B cell (primary cell): ENCODE results near the gene POLD2. TPM values are rescaled to one million over a fixed set of nuclear protein-coding genes. Genes with fewer than 3 reads are reported as not detected.

Source experiments
- ATAC-seq: fragments of 200-7000 bp; cut with Tn5 transposase; one replicate; pipeline ENCODE4 v1.10.0; 2021; ENCODE audit warnings: low read depth, mild to moderate bottlenecking, moderate number of reproducible peaks, moderate library complexity
- CTCF ChIA-PET: fragments of 350-600 bp; sonication (Branson Sonifier 250); formaldehyde crosslinking; loops from one replicate; lab custom pipeline; 2021; ENCODE audit warnings: antibody characterized with exemption, inconsistent platforms; lab: Charles Lee
- POLR2A ChIA-PET: fragments of 350-600 bp; sonication (Branson Sonifier 250); formaldehyde crosslinking; loops from one replicate; lab custom pipeline; 2021; ENCODE audit warnings: antibody characterized with exemption; lab: Charles Lee
- DNase-seq: peaks from one replicate; pipeline ENCODE4 v3.0.0; 2013
- H2AFZ ChIP-seq: 2 replicates; pipeline ENCODE4 v1.6.1; 2012; ENCODE audit warnings: mild to moderate bottlenecking, low read depth, low read length; ENCODE audit not compliant: insufficient read depth, poor library complexity, severe bottlenecking
- H3K27ac ChIP-seq, 2 donors: 1 replicate in 1 of 2; 2 replicates in 1 of 2; pipeline ENCODE4 v1.5.1; 2012 to 2013; ENCODE audit warnings: low read length in 2 of 2, mild to moderate bottlenecking in 2 of 2, moderate library complexity in 1 of 2
- H3K27me3 ChIP-seq, 4 experiments: fragments of 200-600 bp in 1 of 4; sonication (generic) in 1 of 4; replicated peaks in 1 of 4; 1 replicate in 2 of 4; 2 replicates in 2 of 4; pipeline versions ENCODE4 v1.6.1 to v1.7.0; 2013 to 2016; ENCODE audit warnings: low read length in 3 of 4, mild to moderate bottlenecking in 2 of 4, mixed read lengths in 1 of 4, moderate library complexity in 1 of 4; ENCODE audit not compliant: insufficient read depth in 4 of 4, control insufficient read depth in 3 of 4; ENCODE audit errors: control extremely low read depth in 1 of 4
- H3K36me3 ChIP-seq, 2 experiments: replicated peaks in 1 of 2; 1 replicate in 1 of 2; 2 replicates in 1 of 2; pipeline versions ENCODE4 v1.6.1 to v1.7.1; 2013; ENCODE audit warnings: low read length in 1 of 2; ENCODE audit not compliant: insufficient read depth in 2 of 2, control insufficient read depth in 1 of 2; ENCODE audit errors: control extremely low read depth in 1 of 2, extremely low read depth in 1 of 2
- H3K4me1 ChIP-seq, 2 donors: fragments of 200-600 bp in 1 of 2; sonication (generic) in 1 of 2; 1 replicate in 1 of 2; 2 replicates in 1 of 2; pipeline versions ENCODE4 v1.5.1 to v1.6.1; 2013 to 2017; ENCODE audit warnings: low read length in 2 of 2; ENCODE audit not compliant: control insufficient read depth in 2 of 2, insufficient read depth in 2 of 2
- H3K4me2 ChIP-seq: replicated peaks from 2 replicates; pipeline ENCODE3; 2012; ENCODE audit warnings: mild to moderate bottlenecking, low read depth, low read length; ENCODE audit not compliant: poor library complexity, severe bottlenecking
- H3K4me3 ChIP-seq, 5 experiments: fragments of 200-600 bp in 1 of 5; sonication (generic) in 1 of 5; 1 replicate in 3 of 5; 2 replicates in 2 of 5; pipeline versions ENCODE4 v1.5.1 to v1.7.0; 2011 to 2016; ENCODE audit warnings: low read length in 4 of 5, mild to moderate bottlenecking in 4 of 5, low read depth in 2 of 5, control low read depth in 1 of 5, moderate library complexity in 1 of 5; ENCODE audit not compliant: insufficient read depth in 1 of 5; ENCODE audit errors: control extremely low read depth in 1 of 5, extremely low read depth in 1 of 5
- H3K79me2 ChIP-seq: fragments of 200-600 bp; sonication (generic); one replicate; pipeline ENCODE4 v1.6.0; 2016; ENCODE audit warnings: low read length; ENCODE audit not compliant: control insufficient read depth, insufficient read depth
- H3K9ac ChIP-seq: fragments of 200-600 bp; sonication (generic); 2 replicates; pipeline ENCODE4 v1.6.1; 2017; ENCODE audit warnings: mild to moderate bottlenecking, low read length, moderate library complexity
- H3K9me3 ChIP-seq, 3 donors: one replicate each; pipeline versions ENCODE4 v1.6.1 to v1.7.1; 2013; ENCODE audit warnings: low read length in 2 of 3; ENCODE audit not compliant: control insufficient read depth in 2 of 3, insufficient read depth in 1 of 3; ENCODE audit errors: control extremely low read depth in 1 of 3
- H4K20me1 ChIP-seq: 2 replicates; pipeline ENCODE4 v1.6.0; 2012; ENCODE audit warnings: mild to moderate bottlenecking, low read length; ENCODE audit not compliant: insufficient read depth, control insufficient read depth, poor library complexity, severe bottlenecking
- H3K27ac Mint-ChIP-seq: one replicate; pipeline ENCODE4 v1.8.0; 2021; ENCODE audit warnings: mixed read lengths
- H3K27me3 Mint-ChIP-seq: one replicate; pipeline ENCODE4 v1.8.0; 2021; ENCODE audit warnings: mixed read lengths
- H3K4me1 Mint-ChIP-seq: one replicate; pipeline ENCODE4 v1.8.0; 2021; ENCODE audit warnings: mixed read lengths
- H3K4me3 Mint-ChIP-seq: one replicate; pipeline ENCODE4 v1.8.0; 2021; ENCODE audit warnings: mixed read lengths
- H3K9me3 Mint-ChIP-seq: one replicate; pipeline ENCODE4 v1.8.0; 2022; ENCODE audit warnings: mixed read lengths; ENCODE audit not compliant: insufficient read depth
- CTCF ChIP-seq: fragments of 200-600 bp; IDR thresholded peaks from one replicate; pipeline ENCODE4 v1.8.0; 2022; ENCODE audit warnings: antibody characterized with exemption, mild to moderate bottlenecking
- EZH2 ChIP-seq: IDR thresholded peaks from 2 replicates; pipeline ENCODE4 v1.6.1; 2012; ENCODE audit warnings: borderline replicate concordance, low read depth, mild to moderate bottlenecking, moderate library complexity, low read length; ENCODE audit not compliant: insufficient read depth, poor library complexity, severe bottlenecking
- WGBS: methylation state at CpG from one replicate; pipeline ENCODE4 v1.1.5; 2013; ENCODE audit warnings: missing lambda C conversion rate; ENCODE audit not compliant: insufficient coverage; 5-methylcytosine and 5-hydroxymethylcytosine counted together
- intact Hi-C: fragments of 100-400 bp; cut with micrococcal nuclease; formaldehyde crosslinking; loops from one replicate; pipeline ENCODE4 v1.10.0; 2022
- polyA plus RNA-seq: library from polyadenylated mRNA; depleted of rRNA; stranded (reverse); fragments of >200 nt; gene quantifications from 2 replicates; pipeline ENCODE4 v1.2.3, GENCODE V29; 2012
- total RNA-seq, 2 donors: library from RNA; stranded (reverse); fragments of 120-200 nt in 1 of 2; gene quantifications; 1 replicate in 1 of 2; 2 replicates in 1 of 2; pipeline versions ENCODE4 v1.2.3 to v1.2.4, GENCODE V29; 2013 to 2022

Gene POLD2
- total and polyA plus RNA-seq, 2 donors (not counting 1 experiment from before 2014, with no cell fraction given) = 73.6 to 86.7 TPM

GRCh38 chr7:44157116-44158080 is 34.0 kb upstream of the POLD2 start:
- no peak overlapping the region for H3K4me3 Mint-ChIP-seq
- WGBS = 91% methylated on average over 14 of the region's 15 CpGs
- H3K27ac Mint-ChIP-seq = no peak overlapping the region
- no peaks in the 10 kb centered on the region for H3K4me1 Mint-ChIP-seq
- ATAC-seq = no peak
- no peaks in the 10 kb centered on the region for H4K20me1 ChIP-seq
- no peaks in the 10 kb centered on the region for H3K79me2 ChIP-seq
- no peak for TF ChIP-seq CTCF
- TF ChIP-seq EZH2 = no peak
- H3K9ac ChIP-seq = no peak overlapping the region
- H3K4me1 ChIP-seq = no peaks in the 10 kb centered on the region
- H3K27ac ChIP-seq = no peak overlapping the region
- no peaks in the 10 kb centered on the region for H3K36me3 ChIP-seq
- no peaks in the 10 kb centered on the region for H3K9me3 Mint-ChIP-seq
- POLR2A ChIA-PET = no interaction called here
- peaks cover 3% of the 10 kb centered on the region for H3K27me3 Mint-ChIP-seq
- H3K4me2 ChIP-seq = no peak overlapping the region
- intact Hi-C loops = no loop called here
- no peaks in the 10 kb centered on the region for H3K27me3 ChIP-seq
- H3K9me3 ChIP-seq = no peaks in the 10 kb centered on the region
- H3K4me3 ChIP-seq = no peak overlapping the region
- no peak overlapping the region for H2AFZ ChIP-seq
- CTCF ChIA-PET = no interaction called here
- DNase-seq = no peak

GRCh38 chr7:44156453-44157010 is 33.2 kb upstream of the POLD2 start:
- ChIA-PET POLR2A (no interaction called here), CTCF (no interaction called here)
- Histone ChIP-seq H3K36me3 (no peaks in the 10 kb centered on the region), H2AFZ (no peak overlapping the region), H3K4me3 (no peak overlapping the region), H3K4me2 (no peak overlapping the region), H3K79me2 (no peaks in the 10 kb centered on the region), H4K20me1 (no peaks in the 10 kb centered on the region), H3K27me3 (no peaks in the 10 kb centered on the region), H3K9me3 (no peaks in the 10 kb centered on the region), H3K4me1 (no peaks in the 10 kb centered on the region), H3K9ac (no peak overlapping the region), H3K27ac (no peak overlapping the region)
- ATAC-seq (no peak), DNase-seq (no peak)
- H3K9me3 Mint-ChIP-seq = no peaks in the 10 kb centered on the region
- H3K4me1 Mint-ChIP-seq = no peaks in the 10 kb centered on the region
- intact Hi-C loops = no loop called here
- H3K27ac Mint-ChIP-seq = no peak overlapping the region
- 93% methylated on average over 4 of the region's 4 CpGs for WGBS
- TF ChIP-seq EZH2 (no peak), CTCF (no peak)
- H3K27me3 Mint-ChIP-seq = no peaks in the 10 kb centered on the region
- H3K4me3 Mint-ChIP-seq = no peak overlapping the region
